ENCODE data around the gene PTPN2. TPM values are rescaled to one million over a fixed set of nuclear protein-coding genes. Genes with fewer than 3 reads are reported as not detected.

The PTPN2 gene
- total and polyA plus RNA-seq, 9 of the 15 experiments (the other 6 are each of a cell fraction or from before 2014, with no cell fraction given): 36.6 to 66.4 (median 43.8) TPM

GRCh38 chr18:12774982-12775381 is 109.1 kb downstream of the PTPN2 start (continued):
- no peak for TF ChIP-seq MGA (IDR thresholded peaks at IDR 0.05)
- no peak for TF ChIP-seq OTX1 (CRISPR knock-in tag; IDR thresholded peaks at IDR 0.05)

Measured in K562 (cell line).